ENCODE measurements around the gene FLT3.

The FLT3 gene

DNA sequence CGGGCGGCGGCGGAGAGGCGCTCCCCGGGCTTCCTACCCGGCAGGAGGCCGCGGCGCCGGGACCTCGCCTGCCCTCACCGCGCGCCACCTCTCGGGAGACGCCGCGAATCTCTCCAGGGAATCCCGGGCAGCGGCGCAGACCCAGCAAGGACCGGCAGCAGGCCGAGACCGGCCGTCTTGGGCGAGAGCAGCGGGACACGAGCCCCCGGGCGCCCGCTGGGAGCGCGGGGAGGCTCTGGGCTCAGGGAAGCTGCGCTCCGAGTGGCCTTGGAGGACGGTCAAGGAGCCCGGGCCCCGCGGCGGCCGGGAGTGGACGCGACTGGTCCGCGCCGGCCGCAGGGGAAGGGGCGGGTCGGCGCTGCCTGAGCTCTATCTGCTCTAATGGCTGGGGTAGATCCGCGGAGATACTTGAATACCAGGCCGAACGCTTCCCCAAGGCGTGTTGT is 145.9 kb downstream of the FLT3 start:
- Histone ChIP-seq H3K36me3 (no peaks in the 10 kb centered on the region), H3K4me3 (ENCODE audit: low read depth in 1 of 2, low read length in 1 of 2) (peak overlapping the region; percentile 8 to 49), H3K27ac (no peak overlapping the region), H3K9me3 (no peaks in the 10 kb centered on the region), H3K4me1 (ENCODE audit: control insufficient read depth in 1 of 2, insufficient read depth in 1 of 2, low read depth in 1 of 2, low read length in 1 of 2) (peaks cover 9 to 16% of the 10 kb centered on the region in 2 experiments), H3K27me3 (peaks cover 100% of the 10 kb centered on the region)
- TF ChIP-seq, protein P1, sequence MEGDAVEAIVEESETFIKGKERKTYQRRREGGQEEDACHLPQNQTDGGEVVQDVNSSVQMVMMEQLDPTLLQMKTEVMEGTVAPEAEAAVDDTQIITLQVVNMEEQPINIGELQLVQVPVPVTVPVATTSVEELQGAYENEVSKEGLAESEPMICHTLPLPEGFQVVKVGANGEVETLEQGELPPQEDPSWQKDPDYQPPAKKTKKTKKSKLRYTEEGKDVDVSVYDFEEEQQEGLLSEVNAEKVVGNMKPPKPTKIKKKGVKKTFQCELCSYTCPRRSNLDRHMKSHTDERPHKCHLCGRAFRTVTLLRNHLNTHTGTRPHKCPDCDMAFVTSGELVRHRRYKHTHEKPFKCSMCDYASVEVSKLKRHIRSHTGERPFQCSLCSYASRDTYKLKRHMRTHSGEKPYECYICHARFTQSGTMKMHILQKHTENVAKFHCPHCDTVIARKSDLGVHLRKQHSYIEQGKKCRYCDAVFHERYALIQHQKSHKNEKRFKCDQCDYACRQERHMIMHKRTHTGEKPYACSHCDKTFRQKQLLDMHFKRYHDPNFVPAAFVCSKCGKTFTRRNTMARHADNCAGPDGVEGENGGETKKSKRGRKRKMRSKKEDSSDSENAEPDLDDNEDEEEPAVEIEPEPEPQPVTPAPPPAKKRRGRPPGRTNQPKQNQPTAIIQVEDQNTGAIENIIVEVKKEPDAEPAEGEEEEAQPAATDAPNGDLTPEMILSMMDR (IDR thresholded peaks at IDR 0.05): no peak

GRCh38 chr13:27953676-27954405 is 146.5 kb downstream of the FLT3 start:
- TF ChIP-seq, protein P1 (IDR thresholded peaks at IDR 0.05): no peak
- Histone ChIP-seq H3K27ac (no peak overlapping the region), H3K36me3 (no peaks in the 10 kb centered on the region), H3K27me3 (peaks cover 100% of the 10 kb centered on the region), H3K9me3 (no peaks in the 10 kb centered on the region), H3K4me1 (ENCODE audit: control insufficient read depth in 1 of 2, insufficient read depth in 1 of 2, low read depth in 1 of 2, low read length in 1 of 2) (peaks cover 9 to 16% of the 10 kb centered on the region in 2 experiments), H3K4me3 (ENCODE audit: low read depth in 1 of 2, low read length in 1 of 2) (peak overlapping the region; percentile 8 to 49)

Measured in neutrophil (primary cell).